Mesendoderm (in vitro differentiated cells): ENCODE measurements around the gene RPL22L1.
A peak's percentile ranks its signal among the peaks of the same experiment; 100 is the strongest.

Experiments
- DNase-seq: peaks from one replicate; pipeline ENCODE4 v3.0.0; 2013
- H2AK5ac ChIP-seq: 2 replicates; pipeline ENCODE4 v1.6.1; 2013; ENCODE audit warnings: low read length, inconsistent platforms
- H2BK120ac ChIP-seq: 2 replicates; pipeline ENCODE4 v1.6.1; 2013; ENCODE audit warnings: low read depth, mild to moderate bottlenecking, low read length, moderate library complexity, mixed read lengths
- H2BK15ac ChIP-seq: replicated peaks from 2 replicates; pipeline ENCODE4 v1.6.1; 2013; ENCODE audit warnings: low read depth, mild to moderate bottlenecking, moderate library complexity
- H2BK5ac ChIP-seq: 2 replicates; pipeline ENCODE4 v1.6.1; 2013; ENCODE audit warnings: low read length, inconsistent platforms
- H3K18ac ChIP-seq: 2 replicates; pipeline ENCODE4 v1.6.1; 2013; ENCODE audit warnings: mild to moderate bottlenecking, low read length, mixed read lengths
- H3K23ac ChIP-seq: one replicate; pipeline ENCODE4 v1.6.1; 2013; ENCODE audit warnings: low read length
- H3K27ac ChIP-seq: 2 replicates; pipeline ENCODE4 v1.5.1; 2013; ENCODE audit warnings: low read depth, mild to moderate bottlenecking, inconsistent platforms, low read length, moderate library complexity
- H3K27me3 ChIP-seq: 2 replicates; pipeline ENCODE4 v1.6.1; 2013; ENCODE audit warnings: low read length, control low read depth, mild to moderate bottlenecking, inconsistent platforms; ENCODE audit not compliant: insufficient read depth, poor library complexity
- H3K36me3 ChIP-seq: 2 replicates; pipeline ENCODE4 v1.6.1; 2013; ENCODE audit warnings: low read length, inconsistent platforms; ENCODE audit not compliant: control insufficient read depth, insufficient read depth
- H3K4ac ChIP-seq: one replicate; pipeline ENCODE4 v1.6.1; 2013; ENCODE audit warnings: low read depth, mild to moderate bottlenecking, low read length, moderate library complexity
- H3K4me1 ChIP-seq: 2 replicates; pipeline ENCODE4 v1.6.1; 2013; ENCODE audit warnings: low read depth, low read length, inconsistent platforms; ENCODE audit not compliant: control insufficient read depth
- H3K4me2 ChIP-seq: 2 replicates; pipeline ENCODE4 v1.6.1; 2013; ENCODE audit warnings: low read length
- H3K4me3 ChIP-seq: 2 replicates; pipeline ENCODE4 v1.5.1; 2013; ENCODE audit warnings: mild to moderate bottlenecking, low read length
- H3K56ac ChIP-seq: one replicate; pipeline ENCODE4 v1.6.1; 2013; ENCODE audit warnings: low read length
- H3K79me1 ChIP-seq: 2 replicates; pipeline ENCODE4 v1.6.1; 2013; ENCODE audit warnings: low read length, inconsistent platforms
- H3K79me2 ChIP-seq: 2 replicates; pipeline ENCODE4 v1.6.1; 2013; ENCODE audit warnings: mild to moderate bottlenecking, low read length; ENCODE audit not compliant: control insufficient read depth, insufficient read depth
- H3K9ac ChIP-seq: 2 replicates; pipeline ENCODE4 v1.6.1; 2013; ENCODE audit warnings: low read length, inconsistent platforms
- H4K5ac ChIP-seq: one replicate; pipeline ENCODE4 v1.6.1; 2013; ENCODE audit warnings: low read length
- H4K8ac ChIP-seq: one replicate; pipeline ENCODE4 v1.6.1; 2013; ENCODE audit warnings: low read depth, mild to moderate bottlenecking, control low read depth, low read length, moderate library complexity
- WGBS: extraction: QIAGEN DNeasy Blood & Tissue Kit; methylation state at CpG from one replicate; pipeline ENCODE4 v1.1.7; 2013; ENCODE audit warnings: low lambda C conversion rate, missing lambda C conversion rate; ENCODE audit not compliant: insufficient coverage; ENCODE audit errors: extremely low coverage; 5-methylcytosine and 5-hydroxymethylcytosine counted together

Gene RPL22L1

DNA sequence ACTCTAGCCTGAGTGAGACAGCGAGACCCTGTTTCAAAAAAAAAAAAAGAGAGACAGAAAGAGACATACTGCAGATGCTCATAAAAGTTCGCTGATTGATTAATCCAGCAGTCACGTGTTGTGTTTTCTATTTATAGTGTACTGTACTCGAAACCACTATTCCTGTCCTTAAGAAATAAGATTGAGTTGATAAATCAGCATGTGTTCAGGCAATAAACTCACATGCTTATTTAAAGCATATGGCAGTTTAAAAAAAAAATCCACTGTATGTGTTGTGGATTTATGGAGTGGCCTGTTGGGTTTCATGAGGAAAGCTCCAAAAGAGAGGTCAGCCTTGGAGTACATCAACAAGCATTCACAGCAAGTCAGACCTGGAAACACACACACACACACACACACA is 17.7 kb downstream of the RPL22L1 start:
- H2BK5ac ChIP-seq = no peak overlapping the region
- H3K18ac ChIP-seq = no peak overlapping the region
- no peaks in the 10 kb centered on the region for H3K79me2 ChIP-seq
- H3K4me3 ChIP-seq = no peak overlapping the region
- no peak overlapping the region for H2BK15ac ChIP-seq
- no peak overlapping the region for H3K4ac ChIP-seq
- no peak overlapping the region for H4K8ac ChIP-seq
- no peak overlapping the region for H3K23ac ChIP-seq
- no peaks in the 10 kb centered on the region for H3K4me1 ChIP-seq
- DNase-seq = no peak
- no peak overlapping the region for H2BK120ac ChIP-seq
- no peaks in the 10 kb centered on the region for H3K79me1 ChIP-seq
- no peaks in the 10 kb centered on the region for H3K36me3 ChIP-seq
- no peak overlapping the region for H3K56ac ChIP-seq
- no peak overlapping the region for H2AK5ac ChIP-seq
- no peaks in the 10 kb centered on the region for H3K27me3 ChIP-seq
- H3K27ac ChIP-seq = no peak overlapping the region
- H3K9ac ChIP-seq = no peak overlapping the region
- H4K5ac ChIP-seq = no peak overlapping the region
- H3K4me2 ChIP-seq = no peak overlapping the region
- WGBS = no CpG with 5 or more reads among the region's 4 CpGs

DNA sequence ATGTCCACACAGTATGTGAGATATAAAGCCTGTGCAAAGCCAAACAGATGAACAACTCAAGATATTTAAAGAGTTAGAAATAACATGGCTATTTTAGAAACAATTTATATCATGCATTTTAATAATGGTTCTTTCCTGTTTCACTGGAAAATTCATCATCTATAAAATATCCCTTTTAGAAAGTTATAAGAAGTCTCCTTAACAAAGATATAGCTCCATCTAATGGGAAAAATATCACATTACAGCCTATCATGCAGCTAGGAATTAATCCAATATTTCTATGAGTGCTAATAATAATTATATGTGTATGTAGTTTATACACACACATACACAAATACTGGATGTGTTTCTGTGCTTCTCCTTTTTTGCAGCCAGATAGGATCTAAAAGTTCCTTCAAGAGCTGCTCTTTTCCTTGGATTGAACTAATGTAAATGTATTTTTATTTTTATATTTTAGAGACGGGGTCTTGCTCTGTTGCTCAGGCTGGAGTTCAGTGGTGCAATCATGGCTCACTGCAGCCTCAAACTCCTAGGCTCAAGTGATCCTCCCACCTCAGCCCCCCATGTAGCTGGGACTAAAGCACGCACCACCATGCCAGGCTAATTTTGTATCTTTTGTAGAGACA is 21.6 kb downstream of the RPL22L1 start:
- Histone ChIP-seq H2AK5ac (no peak overlapping the region), H3K4me2 (no peak overlapping the region), H3K23ac (no peak overlapping the region), H4K5ac (no peak overlapping the region), H3K4me3 (no peak overlapping the region), H3K79me1 (no peaks in the 10 kb centered on the region), H2BK5ac (no peak overlapping the region), H3K4ac (no peak overlapping the region), H3K36me3 (no peaks in the 10 kb centered on the region), H3K27ac (no peak overlapping the region), H3K9ac (no peak overlapping the region), H3K4me1 (no peaks in the 10 kb centered on the region), H3K56ac (peak overlapping the region; percentile 26), H3K18ac (no peak overlapping the region), H3K79me2 (no peaks in the 10 kb centered on the region), H2BK15ac (no peak overlapping the region), H4K8ac (no peak overlapping the region), H2BK120ac (no peak overlapping the region), H3K27me3 (no peaks in the 10 kb centered on the region)
- WGBS = no CpG with 5 or more reads among the region's 2 CpGs
- no peak for DNase-seq

DNA sequence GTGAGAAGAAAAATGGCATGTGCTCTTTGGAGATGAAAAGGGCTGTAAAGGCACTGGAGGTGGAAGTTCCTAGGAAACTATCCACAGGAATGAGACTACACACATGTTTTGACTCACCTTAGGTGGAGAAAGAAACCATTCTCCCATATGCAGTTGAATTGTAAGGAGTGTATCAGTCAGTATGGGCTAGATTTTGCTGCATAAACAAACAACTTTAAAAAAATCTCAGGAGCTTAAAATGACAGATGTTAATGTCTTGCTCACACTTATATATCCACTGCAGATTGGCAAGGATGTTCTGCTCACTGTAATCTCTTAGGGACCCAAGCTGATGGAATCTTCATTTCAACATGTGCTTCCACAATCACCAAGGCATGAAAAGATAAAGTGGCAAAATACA is 25.6 kb downstream of the RPL22L1 start:
- Histone ChIP-seq H3K4me1 (peaks cover 3% of the 10 kb centered on the region), H3K79me1 (no peaks in the 10 kb centered on the region), H2BK15ac (no peak overlapping the region)

DNA sequence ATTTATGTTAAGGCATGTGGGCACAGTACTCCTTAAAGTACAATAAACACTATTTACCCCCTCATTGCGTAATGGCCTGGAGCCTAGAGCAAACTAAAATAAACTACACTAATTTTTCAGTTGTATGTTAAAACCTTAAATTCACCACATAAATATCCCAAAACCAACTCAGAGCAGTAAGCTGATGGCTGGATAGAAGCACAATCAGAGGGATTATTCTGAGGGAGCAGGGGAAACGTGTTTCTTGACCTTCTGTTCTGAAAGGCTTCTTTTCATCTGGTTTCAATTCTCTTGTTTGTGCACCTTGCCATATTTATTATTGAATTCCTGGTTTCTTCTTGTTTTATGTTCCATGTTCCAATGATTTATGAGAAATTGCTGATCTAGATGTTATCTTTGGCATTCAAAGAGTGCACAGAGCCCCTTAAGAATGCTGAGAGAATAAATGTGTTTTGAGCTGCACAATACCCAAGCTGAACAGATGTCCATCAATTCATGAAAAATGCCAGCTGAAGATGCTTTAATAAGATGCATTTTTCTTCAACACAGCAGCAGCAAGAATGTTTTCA is 29.6 kb downstream of the RPL22L1 start:
- WGBS = no CpG with 5 or more reads among the region's 2 CpGs
- no peak overlapping the region for H3K18ac ChIP-seq
- no peaks in the 10 kb centered on the region for H3K36me3 ChIP-seq
- no peak overlapping the region for H3K23ac ChIP-seq
- no peak overlapping the region for H3K4me3 ChIP-seq
- no peak overlapping the region for H2AK5ac ChIP-seq
- no peak overlapping the region for H3K9ac ChIP-seq
- no peak overlapping the region for H2BK5ac ChIP-seq
- H4K5ac ChIP-seq = no peak overlapping the region
- no peak overlapping the region for H2BK120ac ChIP-seq
- no peak overlapping the region for H3K4ac ChIP-seq
- H3K27me3 ChIP-seq = no peaks in the 10 kb centered on the region
- no peaks in the 10 kb centered on the region for H3K79me1 ChIP-seq
- no peak overlapping the region for H4K8ac ChIP-seq
- H3K4me1 ChIP-seq = peaks cover 4% of the 10 kb centered on the region
- no peaks in the 10 kb centered on the region for H3K79me2 ChIP-seq
- H3K4me2 ChIP-seq = no peak overlapping the region
- H3K56ac ChIP-seq = no peak overlapping the region
- no peak for DNase-seq
- H3K27ac ChIP-seq = no peak overlapping the region
- no peak overlapping the region for H2BK15ac ChIP-seq

More for the DNA sequence above, 25.6 kb downstream of the RPL22L1 start:
- no peak overlapping the region for H3K4me2 ChIP-seq
- no peaks in the 10 kb centered on the region for H3K36me3 ChIP-seq
- H3K27ac ChIP-seq = no peak overlapping the region
- H2BK5ac ChIP-seq = no peak overlapping the region
- no peak overlapping the region for H2BK120ac ChIP-seq
- no peak overlapping the region for H4K8ac ChIP-seq
- peak overlapping the region; percentile 27 for H3K4ac ChIP-seq
- H2AK5ac ChIP-seq = no peak overlapping the region
- DNase-seq = no peak
- H3K9ac ChIP-seq = no peak overlapping the region
- H4K5ac ChIP-seq = no peak overlapping the region
- no peak overlapping the region for H3K56ac ChIP-seq
- no peak overlapping the region for H3K4me3 ChIP-seq
- no peaks in the 10 kb centered on the region for H3K27me3 ChIP-seq
- H3K18ac ChIP-seq = no peak overlapping the region
- H3K79me2 ChIP-seq = no peaks in the 10 kb centered on the region
- no peak overlapping the region for H3K23ac ChIP-seq

DNA sequence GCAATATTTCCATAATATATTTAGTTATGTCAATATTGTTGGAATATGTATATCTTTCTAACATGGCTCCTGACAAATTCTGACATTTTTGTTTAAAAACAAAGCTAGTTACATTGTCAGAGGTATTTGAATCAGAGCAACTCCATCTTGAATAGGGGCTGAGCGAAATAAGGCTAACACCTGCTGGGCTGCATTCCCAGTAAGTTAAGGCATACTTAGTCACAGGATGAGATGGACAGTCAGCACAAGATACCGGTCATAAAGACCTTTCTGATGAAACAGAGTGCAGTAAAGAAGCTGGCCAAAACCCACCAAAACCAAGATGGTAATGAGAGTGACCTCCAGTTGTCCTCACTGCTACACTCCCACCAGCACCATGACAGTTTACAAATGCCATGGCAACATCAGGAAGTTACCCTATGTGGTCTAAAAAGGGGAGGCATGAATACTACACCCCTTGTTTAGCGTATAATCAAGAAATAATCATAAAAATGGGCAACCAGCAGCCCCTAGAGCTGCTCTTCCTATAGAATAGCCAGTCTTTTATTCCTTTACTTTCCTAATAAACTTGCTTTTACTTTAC is 30.4 kb downstream of the RPL22L1 start:
- Histone ChIP-seq H3K27me3 (no peaks in the 10 kb centered on the region), H2BK5ac (no peak overlapping the region), H3K9ac (no peak overlapping the region), H3K23ac (no peak overlapping the region), H2BK15ac (no peak overlapping the region), H3K4ac (no peak overlapping the region), H3K79me2 (no peaks in the 10 kb centered on the region), H2AK5ac (no peak overlapping the region), H3K18ac (no peak overlapping the region), H3K36me3 (no peaks in the 10 kb centered on the region), H2BK120ac (no peak overlapping the region), H3K79me1 (no peaks in the 10 kb centered on the region), H3K4me3 (no peak overlapping the region), H3K4me1 (peaks cover 6% of the 10 kb centered on the region), H4K8ac (no peak overlapping the region), H4K5ac (no peak overlapping the region), H3K27ac (no peak overlapping the region), H3K56ac (no peak overlapping the region), H3K4me2 (no peak overlapping the region)
- peak; percentile 23 for DNase-seq
- WGBS = no CpG with 5 or more reads among the region's 3 CpGs

DNA sequence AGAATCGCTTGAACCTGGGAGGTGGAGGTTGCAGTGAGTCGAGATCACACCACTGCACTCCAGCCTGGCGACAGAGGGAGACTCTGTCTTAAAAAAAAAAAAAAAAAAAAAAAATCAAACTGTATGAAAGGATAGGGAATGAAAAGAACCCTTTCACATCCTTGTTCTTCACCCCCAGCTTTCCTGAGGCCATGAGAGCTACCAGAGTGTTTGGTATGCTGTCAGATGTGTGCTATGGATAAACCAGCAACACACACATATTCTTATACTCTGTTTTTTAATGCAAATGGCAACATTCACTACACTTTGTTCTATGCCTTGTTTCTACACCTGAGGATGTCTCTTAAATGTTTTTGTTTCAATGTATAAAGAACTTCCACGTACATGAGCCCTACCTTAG is 33.5 kb downstream of the RPL22L1 start:
- DNase-seq = no peak
- H2BK5ac ChIP-seq = no peak overlapping the region
- no CpG with 5 or more reads among the region's 4 CpGs for WGBS

More for the DNA sequence above, 33.5 kb downstream of the RPL22L1 start:
- no peaks in the 10 kb centered on the region for H3K79me2 ChIP-seq
- no peak overlapping the region for H2BK15ac ChIP-seq
- no peak overlapping the region for H2BK120ac ChIP-seq
- H3K9ac ChIP-seq = no peak overlapping the region
- H3K4me2 ChIP-seq = no peak overlapping the region
- H4K5ac ChIP-seq = no peak overlapping the region
- H3K36me3 ChIP-seq = no peaks in the 10 kb centered on the region
- H3K18ac ChIP-seq = no peak overlapping the region
- H3K4ac ChIP-seq = no peak overlapping the region
- H3K4me3 ChIP-seq = no peak overlapping the region
- H3K56ac ChIP-seq = no peak overlapping the region
- no peak overlapping the region for H4K8ac ChIP-seq
- H3K4me1 ChIP-seq = peaks cover 3% of the 10 kb centered on the region
- no peak overlapping the region for H3K27ac ChIP-seq
- no peaks in the 10 kb centered on the region for H3K27me3 ChIP-seq
- no peak overlapping the region for H3K23ac ChIP-seq
- H3K79me1 ChIP-seq = no peaks in the 10 kb centered on the region
- no peak overlapping the region for H2AK5ac ChIP-seq
